ENCODE data around the gene ITPKB. TPM values are rescaled to one million over a fixed set of nuclear protein-coding genes. Genes with fewer than 3 reads are reported as not detected.

ITPKB gene
- total and polyA plus RNA-seq, 8 donors, result 25.0 to 38.7 (median 32.6) TPM

DNA sequence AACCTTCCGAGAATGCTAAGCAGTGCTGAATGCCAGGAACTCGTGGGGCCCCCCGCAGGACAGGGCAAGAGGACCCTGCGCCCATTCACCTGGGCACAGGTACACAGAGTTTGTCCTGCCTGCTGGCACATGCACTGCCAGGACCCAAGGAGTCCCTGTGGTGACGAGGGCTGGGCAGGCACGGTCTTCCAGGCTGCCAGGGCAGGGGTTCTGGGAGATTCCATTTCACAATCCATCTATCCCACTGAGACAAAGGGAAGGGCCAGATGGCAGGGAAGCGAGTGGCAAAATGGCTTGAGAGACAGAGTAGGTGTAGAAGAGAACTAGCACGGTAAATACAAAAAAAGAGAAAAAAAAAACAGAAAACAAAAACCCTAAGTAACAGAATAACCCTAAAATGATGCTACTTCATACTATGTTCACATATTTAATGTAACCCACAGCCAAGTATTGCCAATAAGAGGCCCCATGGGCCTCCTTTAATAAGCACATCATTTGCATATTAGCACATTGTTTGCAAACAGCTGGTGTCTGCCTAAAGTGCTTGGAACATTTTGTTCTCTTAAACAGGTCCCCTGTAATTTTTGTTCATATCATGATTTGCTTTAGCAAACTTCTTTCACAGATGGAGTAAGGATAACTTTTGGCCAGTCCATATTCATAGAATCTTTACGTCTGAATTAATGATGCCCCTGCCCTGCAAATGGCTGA is 106.8 kb downstream of the ITPKB start:
- DNase-seq (peak in 2 of 4 donors; percentile 31 to 53), ATAC-seq (no peak)
- no peak overlapping the region for H3K4me3 ChIP-seq
- no peak overlapping the region for H3K27ac ChIP-seq
- H3K36me3 ChIP-seq, result peaks cover 0 to 47% of the 10 kb centered on the region in 2 donors
- no peaks in the 10 kb centered on the region for H3K27me3 ChIP-seq
- no peaks in the 10 kb centered on the region for H3K9me3 ChIP-seq
- TF ChIP-seq, protein P1, sequence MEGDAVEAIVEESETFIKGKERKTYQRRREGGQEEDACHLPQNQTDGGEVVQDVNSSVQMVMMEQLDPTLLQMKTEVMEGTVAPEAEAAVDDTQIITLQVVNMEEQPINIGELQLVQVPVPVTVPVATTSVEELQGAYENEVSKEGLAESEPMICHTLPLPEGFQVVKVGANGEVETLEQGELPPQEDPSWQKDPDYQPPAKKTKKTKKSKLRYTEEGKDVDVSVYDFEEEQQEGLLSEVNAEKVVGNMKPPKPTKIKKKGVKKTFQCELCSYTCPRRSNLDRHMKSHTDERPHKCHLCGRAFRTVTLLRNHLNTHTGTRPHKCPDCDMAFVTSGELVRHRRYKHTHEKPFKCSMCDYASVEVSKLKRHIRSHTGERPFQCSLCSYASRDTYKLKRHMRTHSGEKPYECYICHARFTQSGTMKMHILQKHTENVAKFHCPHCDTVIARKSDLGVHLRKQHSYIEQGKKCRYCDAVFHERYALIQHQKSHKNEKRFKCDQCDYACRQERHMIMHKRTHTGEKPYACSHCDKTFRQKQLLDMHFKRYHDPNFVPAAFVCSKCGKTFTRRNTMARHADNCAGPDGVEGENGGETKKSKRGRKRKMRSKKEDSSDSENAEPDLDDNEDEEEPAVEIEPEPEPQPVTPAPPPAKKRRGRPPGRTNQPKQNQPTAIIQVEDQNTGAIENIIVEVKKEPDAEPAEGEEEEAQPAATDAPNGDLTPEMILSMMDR (IDR thresholded peaks at IDR 0.05), result no peak
- H3K4me1 ChIP-seq, result peaks cover 0 to 11% of the 10 kb centered on the region in 2 donors
- intact Hi-C loops (cut with DNase I), result loop anchor here (5.0 kb wide), 1 partner anchor 195 kb away; no protein-coding TSS in a partner anchor

DNA sequence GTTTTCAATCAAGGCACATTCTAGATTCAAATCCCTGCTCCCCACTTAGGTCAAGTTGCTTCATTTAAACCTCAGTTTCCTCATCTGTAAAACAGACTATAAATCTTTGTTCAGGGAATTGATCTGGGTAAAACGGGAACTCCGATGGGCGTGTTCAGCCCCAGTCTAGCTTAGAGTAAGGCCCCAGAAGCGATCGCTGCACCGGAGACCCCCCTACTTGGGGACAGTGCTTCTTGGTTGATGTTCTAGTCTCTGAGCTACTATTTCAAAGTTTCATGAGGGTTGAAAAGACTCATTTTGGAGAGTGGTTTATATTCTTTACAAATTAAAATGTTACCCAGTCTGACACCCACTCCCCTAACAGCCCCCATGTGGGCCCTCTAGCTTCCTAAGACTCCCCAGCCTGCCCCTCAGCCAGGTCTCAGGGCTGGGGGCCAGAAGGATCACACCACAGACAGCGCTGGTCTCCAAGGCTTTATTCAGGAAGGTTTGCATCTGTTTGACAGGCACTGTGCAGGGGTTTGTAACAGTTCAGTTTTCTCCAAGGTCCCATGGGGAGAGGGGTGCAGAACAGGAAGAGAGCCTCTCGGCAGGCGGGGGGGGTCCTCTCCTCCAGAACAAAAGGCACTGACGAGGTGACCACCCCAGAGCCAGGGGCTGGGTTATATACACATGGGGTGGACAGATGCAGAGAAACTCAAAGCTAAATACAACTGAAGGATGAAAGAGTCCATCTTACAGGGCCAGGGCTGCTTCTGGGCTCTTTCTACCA is 107.7 kb downstream of the ITPKB start:
- Histone ChIP-seq H3K9me3 (no peaks in the 10 kb centered on the region), H3K27ac (no peak overlapping the region), H3K27me3 (no peaks in the 10 kb centered on the region), H3K36me3 (peaks cover 0 to 39% of the 10 kb centered on the region in 2 donors), H3K4me1 (peaks cover 0 to 14% of the 10 kb centered on the region in 2 donors), H3K4me3 (no peak overlapping the region)
- DNase-seq (peak in 1 of 4 donors; percentile 24), ATAC-seq (no peak)
- intact Hi-C loops (cut with DNase I), result loop anchor here (5.0 kb wide), 1 partner anchor 196 kb away; no protein-coding TSS in a partner anchor
- TF ChIP-seq, protein P1 (IDR thresholded peaks at IDR 0.05), result no peak

DNA sequence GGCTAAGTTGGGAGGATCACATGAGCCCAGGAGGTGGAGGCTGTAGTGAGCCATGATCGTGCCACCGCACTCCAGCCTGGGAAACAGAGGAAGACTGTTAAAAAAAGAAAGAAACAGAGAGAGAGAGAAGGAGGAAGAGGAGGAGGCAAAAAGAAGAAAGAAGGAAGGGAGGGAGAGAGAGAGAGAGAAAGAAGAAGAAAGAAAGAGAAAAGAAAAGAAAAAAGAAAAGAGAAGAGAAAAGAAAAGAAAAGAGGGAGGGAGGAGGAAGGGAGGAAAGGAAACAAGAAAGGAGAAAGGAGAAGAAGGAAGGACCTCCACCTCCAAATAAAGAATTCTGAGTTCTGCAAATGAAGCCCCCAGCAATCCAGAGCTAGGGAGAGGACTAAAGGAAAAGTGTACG is 108.5 kb downstream of the ITPKB start:
- Histone ChIP-seq H3K4me1 (peaks cover 0 to 19% of the 10 kb centered on the region in 2 donors), H3K4me3 (no peak overlapping the region), H3K27me3 (no peaks in the 10 kb centered on the region), H3K36me3 (peaks cover 0 to 31% of the 10 kb centered on the region in 2 donors), H3K27ac (no peak overlapping the region), H3K9me3 (no peaks in the 10 kb centered on the region)
- TF ChIP-seq, protein P1 (IDR thresholded peaks at IDR 0.05), result no peak
- intact Hi-C loops (cut with DNase I), result loop anchor here (5.0 kb wide), 1 partner anchor 197 kb away; no protein-coding TSS in a partner anchor
- ATAC-seq (no peak), DNase-seq (no peak)

DNA sequence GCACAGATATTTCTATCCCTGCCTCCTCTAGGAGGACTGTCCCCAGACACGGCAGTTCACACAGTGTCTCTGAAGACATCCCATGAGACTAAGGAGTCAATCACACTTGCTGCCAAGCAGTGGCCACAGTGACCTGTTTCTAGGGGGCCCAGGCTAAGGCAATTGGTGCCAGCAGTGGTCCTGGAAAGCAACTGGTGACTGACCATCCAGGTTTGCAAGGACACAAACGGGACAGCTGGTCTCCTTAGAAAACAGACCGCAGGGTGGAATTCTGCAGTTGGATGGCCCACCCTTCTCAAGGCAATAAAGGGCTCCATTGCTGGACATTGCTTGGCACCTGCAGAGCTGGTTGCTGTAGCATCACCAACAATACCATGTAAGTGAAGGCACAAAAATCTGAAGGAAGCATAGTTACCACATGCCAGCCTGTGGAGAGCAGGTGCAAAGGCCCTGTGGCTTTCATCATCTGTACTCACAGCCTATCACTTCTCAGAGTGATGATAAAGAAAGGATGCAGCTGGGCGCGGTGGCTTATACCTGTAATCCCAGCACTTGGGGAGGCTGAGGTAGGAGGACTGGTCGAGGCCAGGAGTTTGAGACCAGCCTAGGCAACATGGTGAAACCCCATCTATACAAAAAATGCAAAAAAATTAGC is 109.1 kb downstream of the ITPKB start:
- peaks cover 0 to 28% of the 10 kb centered on the region in 2 donors for H3K36me3 ChIP-seq
- no peaks in the 10 kb centered on the region for H3K9me3 ChIP-seq
- H3K27me3 ChIP-seq, result no peaks in the 10 kb centered on the region
- TF ChIP-seq, protein P1 (IDR thresholded peaks at IDR 0.05), result no peak
- intact Hi-C loops (cut with DNase I), result loop anchor here (5.0 kb wide), 1 partner anchor 197 kb away; no protein-coding TSS in a partner anchor
- ATAC-seq (no peak), DNase-seq (peak in 2 of 4 donors; percentile 8 to 20)
- peaks cover 0 to 19% of the 10 kb centered on the region in 2 donors for H3K4me1 ChIP-seq
- no peak overlapping the region for H3K4me3 ChIP-seq
- no peak overlapping the region for H3K27ac ChIP-seq

Measured in left lung (tissue), 10 donors.